Liver (tissue), 9 donors: ENCODE data around the gene ENO3. TPM values are rescaled to one million over a fixed set of nuclear protein-coding genes. Genes with fewer than 3 reads are reported as not detected.

Source experiments
- DNase-seq: peaks from one replicate; pipeline ENCODE4 v3.0.0-alpha.2; 2017; ENCODE audit warnings: low spot score
- H3K27ac ChIP-seq, 2 donors: one replicate each; pipeline ENCODE4 v1.7.0; 2013; ENCODE audit warnings: inconsistent platforms in 2 of 2, low read length in 2 of 2, control low read depth in 1 of 2, low read depth in 1 of 2, mild to moderate bottlenecking in 1 of 2
- H3K27me3 ChIP-seq, 4 donors: one replicate each; pipeline versions ENCODE4 v1.6.1 to v1.7.0; 2013; ENCODE audit warnings: low read length in 3 of 4, inconsistent platforms in 1 of 4, mild to moderate bottlenecking in 1 of 4, moderate library complexity in 1 of 4; ENCODE audit not compliant: control insufficient read depth in 4 of 4, insufficient read depth in 4 of 4
- H3K36me3 ChIP-seq, 4 donors: one replicate each; pipeline versions ENCODE4 v1.6.1 to v1.7.0; 2013; ENCODE audit warnings: low read length in 3 of 4, mild to moderate bottlenecking in 3 of 4, low read depth in 1 of 4, moderate library complexity in 1 of 4; ENCODE audit not compliant: control insufficient read depth in 4 of 4, insufficient read depth in 3 of 4
- H3K4me1 ChIP-seq, 4 donors: one replicate each; pipeline versions ENCODE4 v1.6.1 to v1.7.0; 2013; ENCODE audit warnings: low read length in 3 of 4, mild to moderate bottlenecking in 3 of 4, moderate library complexity in 1 of 4; ENCODE audit not compliant: control insufficient read depth in 4 of 4, insufficient read depth in 4 of 4
- H3K4me3 ChIP-seq, 3 donors: one replicate each; pipeline versions ENCODE4 v1.6.1 to v1.7.0; 2013; ENCODE audit warnings: low read length in 3 of 3, control low read depth in 1 of 3, low read depth in 1 of 3, mild to moderate bottlenecking in 1 of 3
- H3K9ac ChIP-seq, 2 donors: one replicate each; pipeline ENCODE4 v1.7.0; 2013; ENCODE audit warnings: low read length in 2 of 2, mild to moderate bottlenecking in 2 of 2, moderate library complexity in 2 of 2, control low read depth in 1 of 2, low read depth in 1 of 2
- H3K9me3 ChIP-seq, 4 donors: one replicate each; pipeline versions ENCODE4 v1.6.1 to v1.7.0; 2013; ENCODE audit warnings: low read length in 3 of 4; ENCODE audit not compliant: control insufficient read depth in 4 of 4
- ATF3 ChIP-seq: IDR thresholded peaks from 2 replicates; pipeline ENCODE4 v1.6.1; 2016; ENCODE audit warnings: antibody characterized with exemption
- CTCF ChIP-seq: fragments of 150-350 bp; IDR thresholded peaks from 2 replicates; pipeline ENCODE4 v1.5.1; 2017; ENCODE audit warnings: improper control_type of control experiment, low read depth, low read length; ENCODE audit not compliant: missing input control
- EGR1 ChIP-seq, 2 donors: IDR thresholded peaks; 2 replicates each; pipeline ENCODE4 v1.6.1; 2016 to 2018; ENCODE audit warnings: antibody characterized with exemption in 2 of 2, low read depth in 2 of 2
- HNF4A ChIP-seq, 2 donors: conservative IDR thresholded peaks; 2 replicates each; pipeline ENCODE4 v1.6.1; 2016; ENCODE audit warnings: antibody characterized with exemption in 2 of 2, mild to moderate bottlenecking in 2 of 2
- HNF4G ChIP-seq: IDR thresholded peaks from 2 replicates; pipeline ENCODE4 v1.6.1; 2016; ENCODE audit warnings: antibody characterized with exemption
- MAX ChIP-seq: IDR thresholded peaks from 2 replicates; pipeline ENCODE4 v1.6.1; 2016; ENCODE audit warnings: antibody characterized with exemption
- NR2F2 ChIP-seq: IDR thresholded peaks from 2 replicates; pipeline ENCODE4 v1.6.1; 2016; ENCODE audit warnings: antibody characterized with exemption
- RAD21 ChIP-seq, 2 donors: IDR thresholded peaks; 2 replicates each; pipeline ENCODE4 v1.6.1; 2016; ENCODE audit warnings: antibody characterized with exemption in 2 of 2, mild to moderate bottlenecking in 2 of 2
- REST ChIP-seq: IDR thresholded peaks from 2 replicates; pipeline ENCODE4 v1.6.1; 2016; ENCODE audit warnings: antibody characterized with exemption, mild to moderate bottlenecking
- RXRA ChIP-seq, 2 donors: IDR thresholded peaks; 2 replicates each; pipeline ENCODE4 v1.6.1; 2017 to 2018; ENCODE audit warnings: antibody characterized with exemption in 2 of 2, mild to moderate bottlenecking in 1 of 2
- SP1 ChIP-seq: IDR thresholded peaks from 2 replicates; pipeline ENCODE4 v1.6.1; 2018; ENCODE audit warnings: antibody characterized with exemption, mild to moderate bottlenecking
- TAF1 ChIP-seq: conservative IDR thresholded peaks from 2 replicates; pipeline ENCODE4 v1.6.1; 2016; ENCODE audit warnings: antibody characterized with exemption, mild to moderate bottlenecking
- ZBTB33 ChIP-seq: IDR thresholded peaks from 2 replicates; pipeline ENCODE4 v1.6.1; 2016; ENCODE audit warnings: antibody characterized with exemption
- WGBS: extraction: QIAGEN DNeasy Blood & Tissue Kit; methylation state at CpG from one replicate; pipeline ENCODE4 v1.1.7; 2013; 5-methylcytosine and 5-hydroxymethylcytosine counted together
- polyA plus RNA-seq, 2 donors: library from polyadenylated mRNA; stranded (reverse) in 1 of 2; unstranded in 1 of 2; fragments of 200-250 nt in 1 of 2; fragments of >200 nt in 1 of 2; fragmentation: Nextera tagmentation in 1 of 2; extraction: Ambion mirVana in 1 of 2; gene quantifications; one replicate each; pipeline versions ENCODE4 v1.2.1 to v1.2.3, GENCODE V29; 2013 to 2015
- total RNA-seq, 2 donors: library from RNA; depleted of rRNA; stranded (reverse); fragments of >200 nt; gene quantifications; one replicate each; pipeline ENCODE4 v1.2.3, GENCODE V29; 2014
- donor health status: healthy.
- donor health status: healthy.
- donor health status: healthy.
- donor health status: healthy.
- donor health status: healthy.

Gene ENO3
- total and polyA plus RNA-seq, 4 donors: 26.3 to 117 (median 30.8) TPM

- TF ChIP-seq TAF1: no peak
- no peak for TF ChIP-seq MAX
- TF ChIP-seq EGR1 (IDR thresholded peaks at IDR 0.05; ENCODE audit: low read depth in 2 of 2): no peak
- no peak for TF ChIP-seq RAD21 (IDR thresholded peaks at IDR 0.05)
- TF ChIP-seq SP1: no peak
- TF ChIP-seq HNF4G: no peak
- no peak for TF ChIP-seq ZBTB33
Observed at GRCh38 chr17:4953451-4953961, 2.6 kb downstream of the ENO3 start (continued).

GRCh38 chr17:4955091-4955490, 4.2 kb downstream of the ENO3 start:
- no peak overlapping the region for H3K4me3 ChIP-seq
- no peak overlapping the region for H3K9ac ChIP-seq
- TF ChIP-seq HNF4A (conservative IDR thresholded peaks at IDR 0.05): no peak
- no peak for TF ChIP-seq EGR1 (IDR thresholded peaks at IDR 0.05; ENCODE audit: low read depth in 2 of 2)
- no peak for TF ChIP-seq HNF4G
- TF ChIP-seq SP1: no peak
- WGBS: 97% methylated on average over 8 of the region's 8 CpGs
- no peaks in the 10 kb centered on the region for H3K27me3 ChIP-seq
- no peak for DNase-seq
- no peak overlapping the region for H3K27ac ChIP-seq
- H3K4me1 ChIP-seq: peaks cover 8 to 75% (median 58%) of the 10 kb centered on the region in 4 donors
- no peaks in the 10 kb centered on the region for H3K9me3 ChIP-seq
- peaks cover 0 to 7% (median 2%) of the 10 kb centered on the region in 4 donors for H3K36me3 ChIP-seq

- Histone ChIP-seq H3K27ac (no peak overlapping the region), H3K9me3 (no peaks in the 10 kb centered on the region), H3K4me3 (no peak overlapping the region), H3K9ac (no peak overlapping the region), H3K36me3 (peaks cover 0 to 7% (median 4%) of the 10 kb centered on the region in 4 donors), H3K4me1 (peaks cover 5 to 64% (median 45%) of the 10 kb centered on the region in 4 donors), H3K27me3 (no peaks in the 10 kb centered on the region)
- 91% methylated on average over 10 of the region's 10 CpGs for WGBS
- peak; percentile 54 for DNase-seq
- TF ChIP-seq NR2F2 (no peak), HNF4A (conservative IDR thresholded peaks at IDR 0.05) (no peak), ATF3 (no peak), HNF4G (no peak), CTCF (peak; percentile 4), REST (no peak), RXRA (IDR thresholded peaks at IDR 0.05) (no peak), ZBTB33 (no peak)
Observed at GRCh38 chr17:4956493-4957061, 5.7 kb downstream of the ENO3 start.
